ENCODE measurements around the gene COL23A1.

DNA sequence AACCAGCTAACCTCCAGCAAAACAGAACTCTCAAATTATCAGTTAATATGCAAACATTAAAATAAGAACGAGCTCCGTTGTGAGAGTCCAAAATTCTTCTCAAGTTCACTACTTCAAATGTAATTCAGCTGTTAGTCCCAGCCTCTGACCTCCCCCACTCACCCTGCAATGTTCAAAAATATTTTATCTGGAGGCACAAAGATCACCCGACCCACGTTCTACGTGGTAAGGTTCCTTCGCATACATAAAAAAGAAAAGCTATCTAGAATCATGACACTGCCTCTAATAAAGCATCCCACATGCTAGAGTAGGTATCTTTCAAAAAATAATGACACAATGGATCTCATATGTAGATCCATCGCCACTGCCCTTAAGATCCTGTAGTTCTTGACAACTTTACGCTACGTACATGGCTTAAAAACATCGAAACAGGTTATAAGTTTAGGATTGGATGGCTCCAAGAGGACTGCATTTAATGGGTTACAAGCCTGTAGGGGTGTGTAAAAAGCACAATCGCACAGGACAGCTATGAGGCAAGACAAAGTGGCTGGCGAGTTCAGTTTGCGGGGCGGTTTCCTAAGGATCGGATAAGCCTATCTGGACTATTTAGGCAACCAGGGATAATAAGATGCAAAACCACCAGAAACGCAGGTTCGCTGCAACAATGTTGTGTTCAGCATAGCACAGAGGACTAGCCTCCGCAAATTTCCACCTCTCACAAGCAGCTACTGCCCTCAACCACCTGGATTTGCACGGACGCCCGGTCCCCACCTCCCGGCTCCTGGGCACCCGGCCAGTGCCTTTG, 35.7 kb upstream of the COL23A1 start:
- TF ChIP-seq, protein P1, sequence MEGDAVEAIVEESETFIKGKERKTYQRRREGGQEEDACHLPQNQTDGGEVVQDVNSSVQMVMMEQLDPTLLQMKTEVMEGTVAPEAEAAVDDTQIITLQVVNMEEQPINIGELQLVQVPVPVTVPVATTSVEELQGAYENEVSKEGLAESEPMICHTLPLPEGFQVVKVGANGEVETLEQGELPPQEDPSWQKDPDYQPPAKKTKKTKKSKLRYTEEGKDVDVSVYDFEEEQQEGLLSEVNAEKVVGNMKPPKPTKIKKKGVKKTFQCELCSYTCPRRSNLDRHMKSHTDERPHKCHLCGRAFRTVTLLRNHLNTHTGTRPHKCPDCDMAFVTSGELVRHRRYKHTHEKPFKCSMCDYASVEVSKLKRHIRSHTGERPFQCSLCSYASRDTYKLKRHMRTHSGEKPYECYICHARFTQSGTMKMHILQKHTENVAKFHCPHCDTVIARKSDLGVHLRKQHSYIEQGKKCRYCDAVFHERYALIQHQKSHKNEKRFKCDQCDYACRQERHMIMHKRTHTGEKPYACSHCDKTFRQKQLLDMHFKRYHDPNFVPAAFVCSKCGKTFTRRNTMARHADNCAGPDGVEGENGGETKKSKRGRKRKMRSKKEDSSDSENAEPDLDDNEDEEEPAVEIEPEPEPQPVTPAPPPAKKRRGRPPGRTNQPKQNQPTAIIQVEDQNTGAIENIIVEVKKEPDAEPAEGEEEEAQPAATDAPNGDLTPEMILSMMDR (IDR thresholded peaks at IDR 0.05): no peak
- TF ChIP-seq EZH2 (IDR thresholded peaks at IDR 0.05; ENCODE audit: borderline replicate concordance, insufficient read depth, low read depth, low read length, poor library complexity, severe bottlenecking): no peak

All from B cell (primary cell).